ENCODE data around the gene USP24. TPM values are rescaled to one million over a fixed set of nuclear protein-coding genes. Genes with fewer than 3 reads are reported as not detected.

Gene USP24
- total RNA-seq, 1 experiment from 2014 or later = 40.9 TPM

DNA sequence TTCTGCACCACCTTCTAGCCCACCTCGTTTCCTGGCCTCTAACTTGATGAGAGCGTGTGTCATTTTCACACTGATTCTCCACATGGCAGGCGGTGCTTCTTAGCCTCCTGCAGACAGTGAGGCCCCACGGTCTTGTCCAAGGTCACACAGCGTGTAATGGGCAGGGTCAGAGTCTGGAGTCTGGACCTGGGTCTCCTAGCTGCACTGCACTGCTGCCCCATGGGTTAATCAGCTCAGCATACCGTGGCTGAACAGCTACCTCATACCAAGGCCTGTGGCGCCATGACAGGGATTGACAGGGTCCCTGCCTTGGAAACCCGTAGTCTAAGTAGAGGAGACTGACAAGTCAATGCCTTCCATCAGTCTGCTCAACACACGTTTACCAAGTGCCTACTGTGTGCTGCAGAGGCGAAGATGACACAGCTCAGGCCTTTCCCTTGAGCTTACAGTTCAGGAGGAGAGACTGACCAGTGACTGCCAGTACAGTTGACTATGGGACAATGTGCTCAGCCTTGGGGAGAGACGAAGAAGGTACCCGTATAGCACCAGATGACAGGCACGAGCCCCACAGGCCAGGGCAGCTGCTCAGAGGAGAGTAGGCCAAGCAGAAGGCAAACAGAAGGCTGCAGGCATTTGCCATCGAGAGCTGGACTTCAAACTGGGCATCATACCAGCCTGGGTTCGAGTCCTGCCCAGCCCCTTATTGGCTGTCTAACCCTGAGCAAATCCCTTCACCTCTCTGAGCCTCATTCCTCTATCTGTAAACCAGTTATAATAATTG lies 170.4 kb downstream of the USP24 start:
- Mint-ChIP-seq H3K9me3 (no peaks in the 10 kb centered on the region), H3K4me3 (no peak overlapping the region), H3K36me3 (peaks cover 23% of the 10 kb centered on the region), H3K27ac (no peak overlapping the region), H3K4me1 (peaks cover 33% of the 10 kb centered on the region), H3K27me3 (ENCODE audit: low read depth) (peaks cover 18% of the 10 kb centered on the region)
- TF ChIP-seq ETV6 (CRISPR knock-in tag; IDR thresholded peaks at IDR 0.05) (no peak), MXD4 (CRISPR knock-in tag; IDR thresholded peaks at IDR 0.05; ENCODE audit: borderline replicate concordance) (no peak)
- DNase-seq (ENCODE audit: low spot score) (no peak), ATAC-seq (no peak)
- POLR2A ChIA-PET = no interaction called here
- CTCF ChIA-PET = interaction anchor here (0.9 to 8.7 kb wide), 3 partner anchors 23 to 100 kb away, joined by 3 to 64 read pairs (median 17); no protein-coding TSS in a partner anchor

DNA sequence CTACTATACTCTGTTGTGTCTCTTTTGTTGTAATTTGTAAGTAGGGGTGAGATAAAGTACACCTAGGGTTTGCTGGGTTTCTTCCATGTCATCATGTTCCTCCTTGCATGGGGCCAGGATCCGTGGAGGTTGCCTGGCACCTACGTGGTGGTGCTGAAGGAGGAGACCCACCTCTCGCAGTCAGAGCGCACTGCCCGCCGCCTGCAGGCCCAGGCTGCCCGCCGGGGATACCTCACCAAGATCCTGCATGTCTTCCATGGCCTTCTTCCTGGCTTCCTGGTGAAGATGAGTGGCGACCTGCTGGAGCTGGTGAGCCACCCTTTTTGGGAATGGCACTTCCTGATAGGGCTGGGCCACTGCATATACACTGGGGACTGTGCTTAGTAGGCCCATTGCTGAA lies 171.4 kb downstream of the USP24 start:
- Mint-ChIP-seq H3K4me1 (peaks cover 37% of the 10 kb centered on the region), H3K4me3 (no peak overlapping the region), H3K36me3 (peaks cover 19% of the 10 kb centered on the region), H3K9me3 (no peaks in the 10 kb centered on the region), H3K27me3 (ENCODE audit: low read depth) (peaks cover 29% of the 10 kb centered on the region), H3K27ac (no peak overlapping the region)
- CTCF ChIA-PET = interaction anchor here (4.6 to 8.7 kb wide), 2 partner anchors 22 to 99 kb away, joined by 17 to 64 read pairs; no protein-coding TSS in a partner anchor
- TF ChIP-seq, protein P1, sequence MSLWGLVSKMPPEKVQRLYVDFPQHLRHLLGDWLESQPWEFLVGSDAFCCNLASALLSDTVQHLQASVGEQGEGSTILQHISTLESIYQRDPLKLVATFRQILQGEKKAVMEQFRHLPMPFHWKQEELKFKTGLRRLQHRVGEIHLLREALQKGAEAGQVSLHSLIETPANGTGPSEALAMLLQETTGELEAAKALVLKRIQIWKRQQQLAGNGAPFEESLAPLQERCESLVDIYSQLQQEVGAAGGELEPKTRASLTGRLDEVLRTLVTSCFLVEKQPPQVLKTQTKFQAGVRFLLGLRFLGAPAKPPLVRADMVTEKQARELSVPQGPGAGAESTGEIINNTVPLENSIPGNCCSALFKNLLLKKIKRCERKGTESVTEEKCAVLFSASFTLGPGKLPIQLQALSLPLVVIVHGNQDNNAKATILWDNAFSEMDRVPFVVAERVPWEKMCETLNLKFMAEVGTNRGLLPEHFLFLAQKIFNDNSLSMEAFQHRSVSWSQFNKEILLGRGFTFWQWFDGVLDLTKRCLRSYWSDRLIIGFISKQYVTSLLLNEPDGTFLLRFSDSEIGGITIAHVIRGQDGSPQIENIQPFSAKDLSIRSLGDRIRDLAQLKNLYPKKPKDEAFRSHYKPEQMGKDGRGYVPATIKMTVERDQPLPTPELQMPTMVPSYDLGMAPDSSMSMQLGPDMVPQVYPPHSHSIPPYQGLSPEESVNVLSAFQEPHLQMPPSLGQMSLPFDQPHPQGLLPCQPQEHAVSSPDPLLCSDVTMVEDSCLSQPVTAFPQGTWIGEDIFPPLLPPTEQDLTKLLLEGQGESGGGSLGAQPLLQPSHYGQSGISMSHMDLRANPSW (CRISPR knock-in tag; conservative IDR thresholded peaks at IDR 0.05; ENCODE audit: low read depth) = no peak
- TF ChIP-seq HMGA2 (CRISPR knock-in tag; IDR thresholded peaks at IDR 0.05) = no peak
- TF ChIP-seq CBFB (CRISPR knock-in tag; IDR thresholded peaks at IDR 0.05; ENCODE audit: low read depth) = no peak
- TF ChIP-seq NR2C2 (CRISPR knock-in tag; IDR thresholded peaks at IDR 0.05) = no peak
- TF ChIP-seq GTF2I (CRISPR knock-in tag; conservative IDR thresholded peaks at IDR 0.05) = no peak
- TF ChIP-seq, protein P2, sequence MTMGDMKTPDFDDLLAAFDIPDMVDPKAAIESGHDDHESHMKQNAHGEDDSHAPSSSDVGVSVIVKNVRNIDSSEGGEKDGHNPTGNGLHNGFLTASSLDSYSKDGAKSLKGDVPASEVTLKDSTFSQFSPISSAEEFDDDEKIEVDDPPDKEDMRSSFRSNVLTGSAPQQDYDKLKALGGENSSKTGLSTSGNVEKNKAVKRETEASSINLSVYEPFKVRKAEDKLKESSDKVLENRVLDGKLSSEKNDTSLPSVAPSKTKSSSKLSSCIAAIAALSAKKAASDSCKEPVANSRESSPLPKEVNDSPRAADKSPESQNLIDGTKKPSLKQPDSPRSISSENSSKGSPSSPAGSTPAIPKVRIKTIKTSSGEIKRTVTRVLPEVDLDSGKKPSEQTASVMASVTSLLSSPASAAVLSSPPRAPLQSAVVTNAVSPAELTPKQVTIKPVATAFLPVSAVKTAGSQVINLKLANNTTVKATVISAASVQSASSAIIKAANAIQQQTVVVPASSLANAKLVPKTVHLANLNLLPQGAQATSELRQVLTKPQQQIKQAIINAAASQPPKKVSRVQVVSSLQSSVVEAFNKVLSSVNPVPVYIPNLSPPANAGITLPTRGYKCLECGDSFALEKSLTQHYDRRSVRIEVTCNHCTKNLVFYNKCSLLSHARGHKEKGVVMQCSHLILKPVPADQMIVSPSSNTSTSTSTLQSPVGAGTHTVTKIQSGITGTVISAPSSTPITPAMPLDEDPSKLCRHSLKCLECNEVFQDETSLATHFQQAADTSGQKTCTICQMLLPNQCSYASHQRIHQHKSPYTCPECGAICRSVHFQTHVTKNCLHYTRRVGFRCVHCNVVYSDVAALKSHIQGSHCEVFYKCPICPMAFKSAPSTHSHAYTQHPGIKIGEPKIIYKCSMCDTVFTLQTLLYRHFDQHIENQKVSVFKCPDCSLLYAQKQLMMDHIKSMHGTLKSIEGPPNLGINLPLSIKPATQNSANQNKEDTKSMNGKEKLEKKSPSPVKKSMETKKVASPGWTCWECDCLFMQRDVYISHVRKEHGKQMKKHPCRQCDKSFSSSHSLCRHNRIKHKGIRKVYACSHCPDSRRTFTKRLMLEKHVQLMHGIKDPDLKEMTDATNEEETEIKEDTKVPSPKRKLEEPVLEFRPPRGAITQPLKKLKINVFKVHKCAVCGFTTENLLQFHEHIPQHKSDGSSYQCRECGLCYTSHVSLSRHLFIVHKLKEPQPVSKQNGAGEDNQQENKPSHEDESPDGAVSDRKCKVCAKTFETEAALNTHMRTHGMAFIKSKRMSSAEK (CRISPR knock-in tag; IDR thresholded peaks at IDR 0.05; ENCODE audit: borderline replicate concordance) = no peak
- TF ChIP-seq NR1H2 (CRISPR knock-in tag; IDR thresholded peaks at IDR 0.05) = no peak
- TF ChIP-seq TEAD1 (CRISPR knock-in tag; IDR thresholded peaks at IDR 0.05) = no peak
- no peak for TF ChIP-seq EMX1 (CRISPR knock-in tag; IDR thresholded peaks at IDR 0.05)
- TF ChIP-seq SMAD4 (CRISPR knock-in tag; IDR thresholded peaks at IDR 0.05) = no peak
- no peak for TF ChIP-seq KAT7 (CRISPR knock-in tag; IDR thresholded peaks at IDR 0.05; ENCODE audit: borderline replicate concordance)
- TF ChIP-seq, protein P3, sequence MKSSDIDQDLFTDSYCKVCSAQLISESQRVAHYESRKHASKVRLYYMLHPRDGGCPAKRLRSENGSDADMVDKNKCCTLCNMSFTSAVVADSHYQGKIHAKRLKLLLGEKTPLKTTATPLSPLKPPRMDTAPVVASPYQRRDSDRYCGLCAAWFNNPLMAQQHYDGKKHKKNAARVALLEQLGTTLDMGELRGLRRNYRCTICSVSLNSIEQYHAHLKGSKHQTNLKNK (CRISPR knock-in tag; IDR thresholded peaks at IDR 0.05) = no peak
- no peak for TF ChIP-seq MYBL2 (CRISPR knock-in tag; IDR thresholded peaks at IDR 0.05)
- TF ChIP-seq, protein P4, sequence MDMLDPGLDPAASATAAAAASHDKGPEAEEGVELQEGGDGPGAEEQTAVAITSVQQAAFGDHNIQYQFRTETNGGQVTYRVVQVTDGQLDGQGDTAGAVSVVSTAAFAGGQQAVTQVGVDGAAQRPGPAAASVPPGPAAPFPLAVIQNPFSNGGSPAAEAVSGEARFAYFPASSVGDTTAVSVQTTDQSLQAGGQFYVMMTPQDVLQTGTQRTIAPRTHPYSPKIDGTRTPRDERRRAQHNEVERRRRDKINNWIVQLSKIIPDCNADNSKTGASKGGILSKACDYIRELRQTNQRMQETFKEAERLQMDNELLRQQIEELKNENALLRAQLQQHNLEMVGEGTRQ (CRISPR knock-in tag; IDR thresholded peaks at IDR 0.05) = no peak
- DNase-seq (ENCODE audit: low spot score) (no peak), ATAC-seq (no peak)
- POLR2A ChIA-PET = no interaction called here
